HepG2 (cell line): ENCODE data around the gene SLC25A45. TPM values are rescaled to one million over a fixed set of nuclear protein-coding genes. Genes with fewer than 3 reads are reported as not detected.

Experiments
- ARID2 ChIP-seq: sonication (generic); formaldehyde crosslinking; IDR thresholded peaks from 2 replicates; pipeline ENCODE4 v1.8.1; 2022; ENCODE audit warnings: mild to moderate bottlenecking, missing genetic modification reagents, borderline replicate concordance
- ARNT2 ChIP-seq: sonication (generic); formaldehyde crosslinking; IDR thresholded peaks from 2 replicates; pipeline ENCODE4 v1.8.0; 2022; ENCODE audit warnings: mild to moderate bottlenecking, low read depth, missing genetic modification reagents, moderate library complexity
- MYC ChIP-seq: sonication (generic); formaldehyde crosslinking; IDR thresholded peaks from 2 replicates; pipeline ENCODE4 v1.9.0; 2021; ENCODE audit warnings: missing genetic modification reagents, borderline replicate concordance
- NBN ChIP-seq: fragments of 450-650 bp; conservative IDR thresholded peaks from 2 replicates; pipeline ENCODE4 v1.6.1; 2017
- NFE2L1 ChIP-seq: sonication (generic); formaldehyde crosslinking; IDR thresholded peaks from 2 replicates; pipeline ENCODE4 v1.4.0; 2020; ENCODE audit warnings: missing genetic modification reagents, mild to moderate bottlenecking, borderline replicate concordance
- NR2C2 ChIP-seq: sonication (generic); formaldehyde crosslinking; IDR thresholded peaks from 2 replicates; pipeline ENCODE4 v1.4.0; 2020; ENCODE audit warnings: missing genetic modification reagents, mild to moderate bottlenecking, moderate library complexity, borderline replicate concordance
- ZNF235 ChIP-seq: sonication (generic); formaldehyde crosslinking; IDR thresholded peaks from 2 replicates; pipeline ENCODE4 v1.8.1; 2023; ENCODE audit warnings: mild to moderate bottlenecking, missing genetic modification reagents, borderline replicate concordance
- ZNF329 ChIP-seq: sonication (generic); formaldehyde crosslinking; IDR thresholded peaks from 2 replicates; pipeline ENCODE4 v1.9.0; 2021; ENCODE audit warnings: low read depth, mild to moderate bottlenecking, missing genetic modification reagents
- ZNF451 ChIP-seq: sonication (generic); formaldehyde crosslinking; IDR thresholded peaks from 2 replicates; pipeline ENCODE4 v1.5.0; 2020; ENCODE audit warnings: mild to moderate bottlenecking, missing genetic modification reagents
- ZNF761 ChIP-seq: sonication (generic); formaldehyde crosslinking; conservative IDR thresholded peaks from 2 replicates; pipeline ENCODE4 v1.4.0; 2020; ENCODE audit warnings: mild to moderate bottlenecking, missing genetic modification reagents
- ZNF83 ChIP-seq: sonication (generic); formaldehyde crosslinking; IDR thresholded peaks from 2 replicates; pipeline ENCODE4 v1.4.0; 2020; ENCODE audit warnings: missing genetic modification reagents, mild to moderate bottlenecking, borderline replicate concordance
- polyA plus RNA-seq, 8 experiments: library from polyadenylated mRNA; depleted of rRNA in 3 of 8; stranded (reverse) in 7 of 8; unstranded in 1 of 8; fragments of >200 nt; fragmentation: Illumina TruSeq in 4 of 8; extraction: Trizol in 4 of 8; gene quantifications; 2 replicates each; pipeline versions ENCODE4 v1.2.1 to v1.2.3, GENCODE V29; 2011 to 2016; ENCODE audit warnings: low read depth in 4 of 8, missing spikeins in 1 of 8, mixed read lengths in 1 of 8; ENCODE audit not compliant: insufficient read depth in 1 of 8
- total RNA-seq, 5 experiments: library from RNA; depleted of rRNA; stranded (reverse); fragments of >200 nt; fragmentation: Illumina TruSeq; extraction: Trizol; gene quantifications; 2 replicates each; pipeline ENCODE4 v1.2.3, GENCODE V29; 2016; ENCODE audit warnings: low read depth in 1 of 5
- TF ChIP-seq, protein P1 (sequence below): sonication (generic); formaldehyde crosslinking; IDR thresholded peaks from 2 replicates; pipeline ENCODE4 v1.5.0; 2020; ENCODE audit warnings: mild to moderate bottlenecking, missing genetic modification reagents, borderline replicate concordance
- TF ChIP-seq, protein P2 (sequence below): sonication (generic); formaldehyde crosslinking; conservative IDR thresholded peaks from 2 replicates; pipeline ENCODE4 v1.4.0; 2020; ENCODE audit warnings: missing genetic modification reagents
- TF ChIP-seq, protein P3 (sequence below): sonication (generic); formaldehyde crosslinking; IDR thresholded peaks from 2 replicates; pipeline ENCODE4 v1.5.0; 2020; ENCODE audit warnings: missing genetic modification reagents
- TF ChIP-seq, protein P4 (sequence below): sonication (generic); formaldehyde crosslinking; IDR thresholded peaks from 2 replicates; pipeline ENCODE4 v1.5.0; 2020; ENCODE audit warnings: mild to moderate bottlenecking, missing genetic modification reagents

Gene SLC25A45
- total and polyA plus RNA-seq, 2 of the 13 experiments (the other 11 are each of a cell fraction or from before 2014, with no cell fraction given), result 1.2 to 3.4 TPM

DNA sequence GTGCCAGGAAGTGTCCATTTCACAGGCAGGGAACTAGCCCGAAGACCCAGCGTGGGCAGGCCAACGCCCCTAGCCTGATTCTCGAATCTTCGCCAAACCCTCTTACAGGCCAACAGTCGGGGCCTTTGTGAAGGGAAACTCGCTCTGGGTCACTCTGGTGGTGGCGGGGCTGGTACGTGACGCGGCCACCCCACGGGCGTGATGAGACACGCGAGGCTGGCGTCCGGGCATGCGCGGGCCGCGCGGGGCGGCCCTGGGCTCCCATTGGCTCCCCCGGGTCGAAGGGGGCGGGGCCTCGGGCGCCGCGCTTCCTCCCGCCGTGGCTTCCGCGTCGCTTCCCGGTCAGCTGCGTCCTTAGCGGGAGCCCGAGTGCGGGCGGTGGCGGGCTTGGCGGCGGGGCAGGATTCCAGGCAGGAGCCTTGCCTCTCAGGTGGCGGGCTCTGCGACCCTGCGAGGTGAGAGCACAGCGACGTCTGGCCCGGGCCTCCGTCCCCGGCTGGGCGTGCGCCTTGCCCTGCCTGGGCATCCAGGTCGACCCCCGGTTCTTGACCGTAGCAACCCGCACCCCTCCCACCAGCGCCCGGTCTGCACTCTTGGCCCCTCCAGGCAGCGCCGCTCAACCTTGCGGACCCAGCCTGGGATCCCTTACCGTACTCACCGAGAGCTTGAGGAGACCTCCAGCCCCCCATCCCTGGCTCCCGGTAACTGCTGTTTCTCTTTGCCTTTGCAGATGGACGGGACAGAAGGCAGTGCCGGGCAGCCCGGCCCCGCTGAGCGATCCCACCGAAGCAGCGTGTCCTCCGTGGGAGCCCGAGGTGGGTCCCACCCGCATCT lies 4.1 kb upstream of the SLC25A45 start, which contains the start of gene FRMD8 (continued):
- TF ChIP-seq, protein P1, sequence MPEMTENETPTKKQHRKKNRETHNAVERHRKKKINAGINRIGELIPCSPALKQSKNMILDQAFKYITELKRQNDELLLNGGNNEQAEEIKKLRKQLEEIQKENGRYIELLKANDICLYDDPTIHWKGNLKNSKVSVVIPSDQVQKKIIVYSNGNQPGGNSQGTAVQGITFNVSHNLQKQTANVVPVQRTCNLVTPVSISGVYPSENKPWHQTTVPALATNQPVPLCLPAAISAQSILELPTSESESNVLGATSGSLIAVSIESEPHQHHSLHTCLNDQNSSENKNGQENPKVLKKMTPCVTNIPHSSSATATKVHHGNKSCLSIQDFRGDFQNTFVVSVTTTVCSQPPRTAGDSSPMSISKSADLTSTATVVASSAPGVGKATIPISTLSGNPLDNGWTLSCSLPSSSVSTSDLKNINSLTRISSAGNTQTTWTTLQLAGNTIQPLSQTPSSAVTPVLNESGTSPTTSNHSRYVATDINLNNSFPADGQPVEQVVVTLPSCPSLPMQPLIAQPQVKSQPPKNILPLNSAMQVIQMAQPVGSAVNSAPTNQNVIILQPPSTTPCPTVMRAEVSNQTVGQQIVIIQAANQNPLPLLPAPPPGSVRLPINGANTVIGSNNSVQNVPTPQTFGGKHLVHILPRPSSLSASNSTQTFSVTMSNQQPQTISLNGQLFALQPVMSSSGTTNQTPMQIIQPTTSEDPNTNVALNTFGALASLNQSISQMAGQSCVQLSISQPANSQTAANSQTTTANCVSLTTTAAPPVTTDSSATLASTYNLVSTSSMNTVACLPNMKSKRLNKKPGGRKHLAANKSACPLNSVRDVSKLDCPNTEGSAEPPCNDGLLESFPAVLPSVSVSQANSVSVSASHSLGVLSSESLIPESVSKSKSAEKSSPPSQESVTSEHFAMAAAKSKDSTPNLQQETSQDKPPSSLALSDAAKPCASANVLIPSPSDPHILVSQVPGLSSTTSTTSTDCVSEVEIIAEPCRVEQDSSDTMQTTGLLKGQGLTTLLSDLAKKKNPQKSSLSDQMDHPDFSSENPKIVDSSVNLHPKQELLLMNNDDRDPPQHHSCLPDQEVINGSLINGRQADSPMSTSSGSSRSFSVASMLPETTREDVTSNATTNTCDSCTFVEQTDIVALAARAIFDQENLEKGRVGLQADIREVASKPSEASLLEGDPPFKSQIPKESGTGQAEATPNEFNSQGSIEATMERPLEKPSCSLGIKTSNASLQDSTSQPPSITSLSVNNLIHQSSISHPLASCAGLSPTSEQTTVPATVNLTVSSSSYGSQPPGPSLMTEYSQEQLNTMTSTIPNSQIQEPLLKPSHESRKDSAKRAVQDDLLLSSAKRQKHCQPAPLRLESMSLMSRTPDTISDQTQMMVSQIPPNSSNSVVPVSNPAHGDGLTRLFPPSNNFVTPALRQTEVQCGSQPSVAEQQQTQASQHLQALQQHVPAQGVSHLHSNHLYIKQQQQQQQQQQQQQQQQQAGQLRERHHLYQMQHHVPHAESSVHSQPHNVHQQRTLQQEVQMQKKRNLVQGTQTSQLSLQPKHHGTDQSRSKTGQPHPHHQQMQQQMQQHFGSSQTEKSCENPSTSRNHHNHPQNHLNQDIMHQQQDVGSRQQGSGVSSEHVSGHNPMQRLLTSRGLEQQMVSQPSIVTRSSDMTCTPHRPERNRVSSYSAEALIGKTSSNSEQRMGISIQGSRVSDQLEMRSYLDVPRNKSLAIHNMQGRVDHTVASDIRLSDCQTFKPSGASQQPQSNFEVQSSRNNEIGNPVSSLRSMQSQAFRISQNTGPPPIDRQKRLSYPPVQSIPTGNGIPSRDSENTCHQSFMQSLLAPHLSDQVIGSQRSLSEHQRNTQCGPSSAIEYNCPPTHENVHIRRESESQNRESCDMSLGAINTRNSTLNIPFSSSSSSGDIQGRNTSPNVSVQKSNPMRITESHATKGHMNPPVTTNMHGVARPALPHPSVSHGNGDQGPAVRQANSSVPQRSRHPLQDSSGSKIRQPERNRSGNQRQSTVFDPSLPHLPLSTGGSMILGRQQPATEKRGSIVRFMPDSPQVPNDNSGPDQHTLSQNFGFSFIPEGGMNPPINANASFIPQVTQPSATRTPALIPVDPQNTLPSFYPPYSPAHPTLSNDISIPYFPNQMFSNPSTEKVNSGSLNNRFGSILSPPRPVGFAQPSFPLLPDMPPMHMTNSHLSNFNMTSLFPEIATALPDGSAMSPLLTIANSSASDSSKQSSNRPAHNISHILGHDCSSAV (CRISPR knock-in tag), result no peak
- TF ChIP-seq NR2C2 (CRISPR knock-in tag), result peak; percentile 32; the same call in 1 of the 2 replicates
- TF ChIP-seq, protein P2, sequence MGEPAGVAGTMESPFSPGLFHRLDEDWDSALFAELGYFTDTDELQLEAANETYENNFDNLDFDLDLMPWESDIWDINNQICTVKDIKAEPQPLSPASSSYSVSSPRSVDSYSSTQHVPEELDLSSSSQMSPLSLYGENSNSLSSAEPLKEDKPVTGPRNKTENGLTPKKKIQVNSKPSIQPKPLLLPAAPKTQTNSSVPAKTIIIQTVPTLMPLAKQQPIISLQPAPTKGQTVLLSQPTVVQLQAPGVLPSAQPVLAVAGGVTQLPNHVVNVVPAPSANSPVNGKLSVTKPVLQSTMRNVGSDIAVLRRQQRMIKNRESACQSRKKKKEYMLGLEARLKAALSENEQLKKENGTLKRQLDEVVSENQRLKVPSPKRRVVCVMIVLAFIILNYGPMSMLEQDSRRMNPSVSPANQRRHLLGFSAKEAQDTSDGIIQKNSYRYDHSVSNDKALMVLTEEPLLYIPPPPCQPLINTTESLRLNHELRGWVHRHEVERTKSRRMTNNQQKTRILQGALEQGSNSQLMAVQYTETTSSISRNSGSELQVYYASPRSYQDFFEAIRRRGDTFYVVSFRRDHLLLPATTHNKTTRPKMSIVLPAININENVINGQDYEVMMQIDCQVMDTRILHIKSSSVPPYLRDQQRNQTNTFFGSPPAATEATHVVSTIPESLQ (CRISPR knock-in tag), result no peak
- TF ChIP-seq, protein P3, sequence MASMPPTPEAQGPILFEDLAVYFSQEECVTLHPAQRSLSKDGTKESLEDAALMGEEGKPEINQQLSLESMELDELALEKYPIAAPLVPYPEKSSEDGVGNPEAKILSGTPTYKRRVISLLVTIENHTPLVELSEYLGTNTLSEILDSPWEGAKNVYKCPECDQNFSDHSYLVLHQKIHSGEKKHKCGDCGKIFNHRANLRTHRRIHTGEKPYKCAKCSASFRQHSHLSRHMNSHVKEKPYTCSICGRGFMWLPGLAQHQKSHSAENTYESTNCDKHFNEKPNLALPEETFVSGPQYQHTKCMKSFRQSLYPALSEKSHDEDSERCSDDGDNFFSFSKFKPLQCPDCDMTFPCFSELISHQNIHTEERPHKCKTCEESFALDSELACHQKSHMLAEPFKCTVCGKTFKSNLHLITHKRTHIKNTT (CRISPR knock-in tag), result no peak
- TF ChIP-seq ZNF235, result 0 out of 2 replicates have a peak, but pooled peaks have one; percentile 59
- no peak for TF ChIP-seq ZNF451 (CRISPR knock-in tag)
- peak; percentile 84 for TF ChIP-seq ZNF761
- TF ChIP-seq ARNT2 (CRISPR knock-in tag), result peak; percentile 40; the same call in 1 of the 2 replicates
- peak; percentile 62 for TF ChIP-seq MYC (CRISPR knock-in tag)
- TF ChIP-seq ZNF83 (CRISPR knock-in tag), result peak; percentile 54; the same call in 1 of the 2 replicates
- TF ChIP-seq ZNF329 (CRISPR knock-in tag), result 0 out of 2 replicates have a peak, but pooled peaks have one; percentile 35
- no peak for TF ChIP-seq NFE2L1 (CRISPR knock-in tag)
- peak; percentile 65; the same call in 1 of the 2 replicates for TF ChIP-seq ARID2 (CRISPR knock-in tag)
- TF ChIP-seq, protein P4, sequence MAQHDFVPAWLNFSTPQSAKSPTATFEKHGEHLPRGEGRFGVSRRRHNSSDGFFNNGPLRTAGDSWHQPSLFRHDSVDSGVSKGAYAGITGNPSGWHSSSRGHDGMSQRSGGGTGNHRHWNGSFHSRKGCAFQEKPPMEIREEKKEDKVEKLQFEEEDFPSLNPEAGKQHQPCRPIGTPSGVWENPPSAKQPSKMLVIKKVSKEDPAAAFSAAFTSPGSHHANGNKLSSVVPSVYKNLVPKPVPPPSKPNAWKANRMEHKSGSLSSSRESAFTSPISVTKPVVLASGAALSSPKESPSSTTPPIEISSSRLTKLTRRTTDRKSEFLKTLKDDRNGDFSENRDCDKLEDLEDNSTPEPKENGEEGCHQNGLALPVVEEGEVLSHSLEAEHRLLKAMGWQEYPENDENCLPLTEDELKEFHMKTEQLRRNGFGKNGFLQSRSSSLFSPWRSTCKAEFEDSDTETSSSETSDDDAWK (CRISPR knock-in tag), result no peak
- TF ChIP-seq NBN, result no peak
